Measurements from ENCODE around the gene RAB27A. TPM values are rescaled to one million over a fixed set of nuclear protein-coding genes. Genes with fewer than 3 reads are reported as not detected.
A peak's percentile ranks its signal among the peaks of the same experiment; 100 is the strongest.

Gene RAB27A
- total RNA-seq, 2 donors from 2014 or later: 136 to 243 TPM

DNA sequence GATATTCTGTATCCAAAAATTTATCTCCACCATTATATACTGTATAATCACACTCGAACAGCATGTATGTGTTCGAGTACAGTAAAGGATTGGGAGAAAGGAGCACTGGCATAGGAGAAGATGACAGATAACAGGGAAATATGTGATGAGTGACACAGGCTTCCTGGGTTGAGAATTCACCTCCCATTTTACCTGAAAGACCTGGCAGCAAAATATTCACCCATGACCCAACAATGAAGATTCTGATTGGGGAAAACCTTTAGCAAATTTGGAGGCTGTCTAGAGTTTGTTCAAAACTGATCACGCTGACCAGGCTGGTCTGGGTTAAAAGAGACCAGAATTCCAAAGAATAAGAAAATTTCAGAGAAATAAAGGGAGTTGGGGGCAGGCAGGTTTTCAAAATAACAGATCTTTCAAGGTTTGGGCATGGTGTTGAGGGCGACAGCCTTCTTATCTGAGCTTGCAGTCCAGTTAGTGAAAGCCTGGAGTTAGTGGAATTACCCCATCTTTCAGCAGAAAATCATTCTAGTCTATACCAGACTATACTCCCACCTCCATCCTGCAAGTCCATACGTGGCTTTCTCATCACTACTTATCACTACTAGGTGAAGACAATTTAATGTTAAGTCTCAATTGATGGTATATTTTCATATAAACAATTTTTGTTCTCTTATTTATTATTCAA is 50.0 kb downstream of the RAB27A start:
- ATAC-seq (no peak), DNase-seq (ENCODE audit: low spot score) (no peak)
- Mint-ChIP-seq H3K9me3 (no peaks in the 10 kb centered on the region), H3K36me3 (peaks cover 10% of the 10 kb centered on the region), H3K27ac (peak overlapping the region; percentile 34 to 65), H3K4me3 (peak overlapping the region; percentile 33), H3K27me3 (no peaks in the 10 kb centered on the region), H3K4me1 (ENCODE audit: low read depth in 2 of 2) (peaks cover 38 to 60% of the 10 kb centered on the region in 2 donors)

GRCh38 chr15:55238877-55239276 is 50.7 kb downstream of the RAB27A start:
- peaks cover 16% of the 10 kb centered on the region for H3K36me3 Mint-ChIP-seq
- DNase-seq (ENCODE audit: low spot score): no peak
- no peaks in the 10 kb centered on the region for H3K27me3 Mint-ChIP-seq
- H3K4me3 Mint-ChIP-seq: peak overlapping the region; percentile 49
- peak overlapping the region; percentile 34 to 65 for H3K27ac Mint-ChIP-seq
- ATAC-seq: no peak
- no peaks in the 10 kb centered on the region for H3K9me3 Mint-ChIP-seq
- peaks cover 41 to 54% of the 10 kb centered on the region in 2 donors for H3K4me1 Mint-ChIP-seq (ENCODE audit: low read depth in 2 of 2)

DNA sequence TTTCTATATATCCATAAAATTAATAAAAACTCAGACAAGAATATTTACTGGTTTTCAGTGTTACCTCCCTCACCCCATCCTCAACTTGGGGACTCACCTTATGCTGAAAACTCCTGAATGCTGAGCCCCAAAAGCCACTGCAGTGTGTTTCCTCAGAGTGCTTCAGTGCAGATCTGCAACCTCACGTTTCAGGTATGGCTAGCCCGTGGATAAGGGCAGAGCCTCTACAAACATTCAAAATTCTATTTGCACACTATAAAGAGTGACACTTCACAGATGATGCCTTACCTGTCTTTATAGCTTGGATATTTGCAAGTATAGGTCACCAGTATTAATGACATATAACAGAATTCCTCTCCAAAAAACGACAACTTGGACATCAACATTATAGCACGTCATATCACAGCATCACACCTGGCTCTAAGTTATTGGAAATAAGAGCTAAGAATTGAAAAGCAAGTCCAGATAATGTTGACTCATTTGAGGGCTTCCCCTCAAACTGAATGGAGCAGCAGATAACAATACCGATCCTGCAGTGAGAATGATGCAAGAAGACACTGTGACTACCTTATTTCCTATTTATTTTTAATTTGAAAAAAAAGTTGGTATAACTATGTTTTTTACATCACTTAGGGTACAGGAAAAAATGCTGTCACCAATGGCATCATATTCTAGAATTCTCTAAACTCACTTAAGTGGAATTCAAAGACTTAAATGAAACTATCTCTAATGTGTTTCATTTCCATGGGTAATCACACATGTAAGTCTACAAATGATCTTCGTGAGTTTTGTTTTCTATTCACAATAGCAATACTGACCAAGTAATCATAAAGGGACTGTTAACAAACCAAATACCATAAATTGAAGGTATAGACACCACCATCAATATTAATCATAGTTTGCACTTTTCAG is 52.1 kb downstream of the RAB27A start:
- Mint-ChIP-seq H3K36me3 (peaks cover 16% of the 10 kb centered on the region), H3K27ac (peak overlapping the region; percentile 34 to 65), H3K9me3 (no peaks in the 10 kb centered on the region), H3K4me1 (ENCODE audit: low read depth in 2 of 2) (peaks cover 37 to 45% of the 10 kb centered on the region in 2 donors), H3K27me3 (no peaks in the 10 kb centered on the region), H3K4me3 (peak overlapping the region; percentile 49)
- peak; percentile 48 to 72 for ATAC-seq
- no peak for DNase-seq (ENCODE audit: low spot score)

- Mint-ChIP-seq H3K4me3 (no peak overlapping the region), H3K9me3 (no peaks in the 10 kb centered on the region), H3K36me3 (peaks cover 22% of the 10 kb centered on the region), H3K4me1 (ENCODE audit: low read depth in 2 of 2) (peaks cover 38 to 52% of the 10 kb centered on the region in 2 donors), H3K27ac (no peak overlapping the region), H3K27me3 (no peaks in the 10 kb centered on the region)
- ATAC-seq: no peak
- DNase-seq (ENCODE audit: low spot score): no peak
Measured at GRCh38 chr15:55235546-55236036, 54.0 kb downstream of the RAB27A start.

DNA sequence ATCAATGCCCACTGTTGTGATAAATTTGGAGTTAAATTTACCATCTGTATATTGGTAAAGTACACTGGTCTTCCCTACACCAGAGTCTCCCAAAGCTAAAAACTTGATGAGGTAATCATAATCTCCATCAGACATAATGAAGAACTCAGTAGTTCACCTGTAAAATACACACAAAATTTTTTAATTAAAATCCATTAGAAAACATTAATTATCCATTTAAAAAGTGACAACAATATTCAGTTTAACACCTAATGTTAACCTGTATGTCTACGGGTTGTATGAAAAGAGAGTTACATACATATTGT is 54.9 kb downstream of the RAB27A start:
- Mint-ChIP-seq H3K36me3 (peaks cover 24% of the 10 kb centered on the region), H3K9me3 (no peaks in the 10 kb centered on the region), H3K27me3 (no peaks in the 10 kb centered on the region), H3K4me1 (ENCODE audit: low read depth in 2 of 2) (peaks cover 40 to 52% of the 10 kb centered on the region in 2 donors), H3K27ac (peak overlapping the region in 1 of 2 donors; percentile 6), H3K4me3 (no peak overlapping the region)
- DNase-seq (ENCODE audit: low spot score) (no peak), ATAC-seq (no peak)

GRCh38 chr15:55234104-55234799 is 55.4 kb downstream of the RAB27A start:
- Mint-ChIP-seq H3K9me3 (no peaks in the 10 kb centered on the region), H3K36me3 (peaks cover 25% of the 10 kb centered on the region), H3K4me3 (no peak overlapping the region), H3K27ac (peak overlapping the region in 1 of 2 donors; percentile 6), H3K4me1 (ENCODE audit: low read depth in 2 of 2) (peaks cover 36 to 48% of the 10 kb centered on the region in 2 donors), H3K27me3 (no peaks in the 10 kb centered on the region)
- DNase-seq (ENCODE audit: low spot score) (no peak), ATAC-seq (no peak)

DNA sequence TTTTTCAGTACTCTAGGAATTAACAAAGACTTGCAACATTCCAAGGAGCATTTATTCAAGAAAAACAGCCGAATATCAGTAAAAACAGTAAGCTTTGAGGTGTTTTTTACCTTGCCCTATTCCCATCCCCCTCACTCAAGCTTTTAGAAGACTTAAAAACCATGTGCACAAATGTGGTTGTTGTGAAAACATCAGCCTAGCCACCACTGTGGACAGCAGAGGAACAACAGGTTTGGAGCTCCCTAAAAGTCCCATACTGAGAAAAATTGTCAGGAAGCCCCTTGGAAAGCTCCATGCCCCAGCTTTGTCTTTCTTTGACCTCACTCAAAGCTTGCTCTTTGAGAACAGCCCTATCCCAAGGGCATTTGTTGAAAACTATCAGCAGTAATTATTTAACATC is 58.2 kb downstream of the RAB27A start:
- H3K27ac Mint-ChIP-seq: peak overlapping the region in 1 of 2 donors; percentile 82
- ATAC-seq (no peak), DNase-seq (ENCODE audit: low spot score) (no peak)
- H3K4me3 Mint-ChIP-seq: no peak overlapping the region
- peaks cover 26% of the 10 kb centered on the region in 2 donors for H3K4me1 Mint-ChIP-seq (ENCODE audit: low read depth in 2 of 2)
- no peaks in the 10 kb centered on the region for H3K9me3 Mint-ChIP-seq
- H3K36me3 Mint-ChIP-seq: peaks cover 22% of the 10 kb centered on the region
- no peaks in the 10 kb centered on the region for H3K27me3 Mint-ChIP-seq

- Mint-ChIP-seq H3K27me3 (no peaks in the 10 kb centered on the region), H3K9me3 (no peaks in the 10 kb centered on the region), H3K4me1 (ENCODE audit: low read depth in 2 of 2) (peaks cover 29 to 30% of the 10 kb centered on the region in 2 donors), H3K27ac (peak overlapping the region in 1 of 2 donors; percentile 82), H3K4me3 (peak overlapping the region; percentile 67), H3K36me3 (peaks cover 22% of the 10 kb centered on the region)
- ATAC-seq (no peak), DNase-seq (ENCODE audit: low spot score) (no peak)
Measured at GRCh38 chr15:55230953-55231352, 58.7 kb downstream of the RAB27A start.

GRCh38 chr15:55230051-55230670 is 59.5 kb downstream of the RAB27A start:
- no peak for DNase-seq (ENCODE audit: low spot score)
- Mint-ChIP-seq H3K36me3 (peaks cover 28% of the 10 kb centered on the region), H3K27ac (peak overlapping the region; percentile 82 to 87)

GRCh38 chr15:55226127-55226526 is 63.5 kb downstream of the RAB27A start:
- no peak for ATAC-seq
- Mint-ChIP-seq H3K27me3 (no peaks in the 10 kb centered on the region), H3K4me1 (ENCODE audit: low read depth in 2 of 2) (peaks cover 57 to 63% of the 10 kb centered on the region in 2 donors), H3K36me3 (peaks cover 37% of the 10 kb centered on the region), H3K27ac (peak overlapping the region; percentile 94 to 97), H3K9me3 (no peaks in the 10 kb centered on the region), H3K4me3 (no peak overlapping the region)
- no peak for DNase-seq (ENCODE audit: low spot score)

More at GRCh38 chr15:55230051-55230670, 59.5 kb downstream of the RAB27A start:
- H3K27me3 Mint-ChIP-seq: no peaks in the 10 kb centered on the region
- ATAC-seq: peak in 1 of 2 donors; percentile 68
- peaks cover 36 to 38% of the 10 kb centered on the region in 2 donors for H3K4me1 Mint-ChIP-seq (ENCODE audit: low read depth in 2 of 2)
- H3K4me3 Mint-ChIP-seq: peak overlapping the region; percentile 67
- H3K9me3 Mint-ChIP-seq: no peaks in the 10 kb centered on the region

DNA sequence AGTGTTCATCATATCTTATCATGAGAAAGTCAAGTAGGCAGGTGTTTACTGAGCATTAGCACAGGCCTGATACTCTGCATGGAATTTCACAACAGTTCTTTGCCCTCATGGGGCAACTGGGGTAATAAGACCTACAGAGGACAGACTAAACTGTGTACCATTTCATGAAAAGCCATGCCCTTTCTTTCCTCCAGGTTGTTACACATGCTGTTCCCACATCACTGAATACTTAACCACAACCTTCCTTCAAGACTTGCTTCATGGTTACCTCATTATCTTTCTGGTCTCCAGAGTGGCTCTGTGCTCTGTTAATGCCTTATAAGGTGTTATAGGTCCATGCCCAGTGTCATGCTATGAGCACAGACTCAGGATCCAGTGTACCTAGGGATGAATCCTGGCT is 64.7 kb downstream of the RAB27A start:
- Mint-ChIP-seq H3K27me3 (no peaks in the 10 kb centered on the region), H3K27ac (peak overlapping the region; percentile 94 to 97), H3K9me3 (no peaks in the 10 kb centered on the region), H3K4me1 (ENCODE audit: low read depth in 2 of 2) (peaks cover 53 to 60% of the 10 kb centered on the region in 2 donors), H3K4me3 (peak overlapping the region; percentile 61), H3K36me3 (peaks cover 39% of the 10 kb centered on the region)
- ATAC-seq: peak; percentile 20 to 52
- no peak for DNase-seq (ENCODE audit: low spot score)

- Mint-ChIP-seq H3K27ac (peak overlapping the region; percentile 94 to 97), H3K36me3 (peaks cover 41% of the 10 kb centered on the region), H3K4me3 (peak overlapping the region; percentile 83), H3K27me3 (no peaks in the 10 kb centered on the region), H3K4me1 (ENCODE audit: low read depth in 2 of 2) (peaks cover 71 to 81% of the 10 kb centered on the region in 2 donors), H3K9me3 (no peaks in the 10 kb centered on the region)
- no peak for DNase-seq (ENCODE audit: low spot score)
- peak in 1 of 2 donors; percentile 41 for ATAC-seq
Measured at GRCh38 chr15:55222588-55222987, 67.0 kb downstream of the RAB27A start.

All from natural killer cell treated with Interleukin-12 subunit alpha and Interleukin-12 subunit beta and Interleukin-15 and Interleukin-18, amount 100 ng/mL, for 72 hours (primary cell).